HG03097 (cell line): ENCODE measurements around the gene KRT80.

ENCODE experiments used
- ATAC-seq: cut with Tn5 transposase; IDR thresholded peaks from one replicate; pipeline ENCODE4 v1.9.1; 2021; ENCODE audit not compliant: unreplicated experiment, low FRiP score

The KRT80 gene

DNA sequence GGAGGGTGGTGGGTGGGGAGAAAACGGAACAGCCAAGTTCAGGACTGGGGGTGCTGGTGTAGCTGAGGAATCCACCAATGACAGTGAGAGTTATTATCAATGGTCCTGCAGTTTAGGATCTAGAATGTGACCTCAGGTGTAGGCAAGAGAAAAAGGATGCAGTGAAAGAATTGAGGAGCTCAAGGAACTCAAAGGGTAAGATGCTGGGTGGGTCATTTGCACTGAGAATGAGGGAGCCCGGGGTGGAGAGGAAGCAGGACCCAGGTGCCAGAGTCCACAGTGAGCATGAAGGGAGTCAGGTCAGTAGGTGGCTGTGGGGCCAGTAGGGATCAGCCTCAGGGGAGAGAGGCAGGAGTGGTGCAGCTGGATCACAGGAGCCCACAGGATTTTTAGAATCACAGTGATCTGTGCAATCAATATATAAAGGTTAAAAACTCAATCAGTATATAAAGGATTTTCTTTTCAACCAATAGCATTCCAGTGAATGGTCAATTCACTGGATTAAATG is 38.1 kb upstream of the KRT80 start:
- no peak for ATAC-seq

DNA sequence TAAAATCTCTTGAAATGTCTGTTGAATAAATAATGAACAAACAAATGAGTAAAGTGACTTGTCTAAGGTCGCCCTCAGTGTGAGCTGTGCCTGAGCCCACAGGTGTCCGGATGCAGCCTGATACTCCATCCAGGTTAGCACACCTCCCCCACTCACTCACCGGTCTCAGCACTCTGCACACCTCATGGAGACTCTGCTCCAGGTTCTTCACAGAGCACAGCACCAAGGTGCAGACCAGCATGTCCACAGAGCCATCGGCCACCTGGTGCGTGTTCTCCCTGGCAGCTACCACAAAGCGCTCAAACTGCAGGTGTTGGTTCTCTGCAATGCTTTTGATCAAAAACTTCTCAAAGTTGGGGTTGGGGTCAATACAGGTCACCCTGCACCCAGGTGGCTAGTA is 37.1 kb upstream of the KRT80 start:
- no peak for ATAC-seq

DNA sequence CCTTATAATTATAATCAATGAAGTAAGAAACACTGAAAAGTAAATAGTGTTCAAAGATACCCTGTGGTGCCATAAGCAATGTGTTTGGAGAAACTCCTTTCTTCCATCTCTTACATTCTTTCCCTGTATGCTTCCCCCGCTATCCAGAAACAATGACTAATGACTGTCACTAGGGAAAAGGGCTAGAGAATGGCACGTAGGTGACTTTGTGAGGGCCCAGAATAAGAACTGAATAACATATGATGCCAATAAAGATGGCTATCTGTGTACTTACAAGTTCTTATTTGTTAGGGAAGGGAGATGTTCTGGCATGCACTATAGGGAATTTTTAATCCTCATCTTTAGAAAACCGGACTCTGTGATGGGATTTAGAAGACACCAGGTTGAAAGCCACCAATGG is 36.6 kb upstream of the KRT80 start:
- no peak for ATAC-seq

GRCh38 chr12:52227606-52228166 is 35.9 kb upstream of the KRT80 start:
- no peak for ATAC-seq

DNA sequence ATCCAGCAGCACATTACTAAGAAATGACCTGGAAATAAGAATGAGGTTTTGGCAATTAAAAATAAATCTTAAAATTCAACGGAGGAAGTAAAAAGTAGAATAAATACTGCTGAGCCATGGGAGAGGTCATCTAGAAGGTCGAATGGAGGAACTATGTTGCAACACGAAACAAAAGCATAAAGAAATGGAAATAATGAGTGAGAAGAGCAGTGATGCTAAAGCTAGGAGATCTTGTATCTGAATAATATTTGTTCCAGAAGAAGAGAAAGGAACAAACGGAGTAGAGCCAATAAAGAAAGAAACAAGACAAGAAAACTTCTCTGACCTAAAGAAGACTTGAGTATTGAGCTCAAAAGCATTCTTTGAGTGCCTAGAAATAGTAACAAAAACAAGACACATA is 34.6 kb upstream of the KRT80 start:
- no peak for ATAC-seq

GRCh38 chr12:52225752-52226151 is 33.9 kb upstream of the KRT80 start:
- no peak for ATAC-seq

DNA sequence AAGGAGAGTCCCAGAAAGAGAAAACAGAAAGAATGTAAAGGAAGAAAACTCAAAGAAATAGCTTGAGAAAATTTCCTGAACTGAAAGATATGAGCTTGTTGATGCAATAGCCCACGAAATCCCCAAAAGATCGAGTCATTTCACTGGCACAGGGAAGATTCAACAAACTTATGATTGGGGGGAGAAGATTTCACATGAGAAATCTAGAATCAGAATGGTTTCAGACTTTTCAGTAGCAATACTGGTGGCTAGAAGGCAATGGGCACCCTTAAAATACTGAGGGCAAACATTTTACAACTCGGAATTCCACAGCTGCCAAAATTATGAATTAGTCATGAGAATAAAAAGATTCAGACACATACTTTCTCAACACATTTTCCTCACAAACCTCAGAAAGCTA is 32.3 kb upstream of the KRT80 start:
- ATAC-seq = no peak

- no peak for ATAC-seq
These were observed 31.7 kb upstream of the KRT80 start for GRCh38 chr12:52223406-52224039.

GRCh38 chr12:52222692-52223091 is 30.9 kb upstream of the KRT80 start:
- no peak for ATAC-seq

DNA sequence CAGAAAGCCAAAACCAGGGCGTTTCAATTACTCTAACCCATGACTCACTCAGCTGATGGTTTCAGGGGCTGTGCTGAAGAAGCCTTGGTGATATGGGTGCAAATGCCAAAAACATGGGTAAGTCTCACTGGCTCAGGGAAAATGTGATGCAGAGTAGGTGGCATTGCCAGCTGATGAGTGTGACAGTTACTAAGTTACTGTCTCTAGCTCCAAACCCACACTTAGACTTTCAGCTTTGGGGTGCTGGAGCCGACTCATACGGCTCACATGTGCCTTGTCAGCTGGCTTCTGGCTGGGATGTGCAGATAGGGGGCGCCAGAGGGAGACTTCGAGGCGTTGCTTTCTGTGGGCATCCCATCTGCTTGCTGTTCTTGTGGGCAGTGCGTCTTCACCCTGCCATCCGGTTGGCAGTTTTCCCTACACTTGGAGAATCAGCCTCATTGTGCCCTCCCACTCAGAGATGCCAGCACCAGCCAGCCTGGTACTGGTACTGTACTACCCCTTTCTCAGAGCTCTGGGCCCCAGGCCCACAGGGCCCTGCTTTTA is 30.2 kb upstream of the KRT80 start:
- ATAC-seq = no peak

DNA sequence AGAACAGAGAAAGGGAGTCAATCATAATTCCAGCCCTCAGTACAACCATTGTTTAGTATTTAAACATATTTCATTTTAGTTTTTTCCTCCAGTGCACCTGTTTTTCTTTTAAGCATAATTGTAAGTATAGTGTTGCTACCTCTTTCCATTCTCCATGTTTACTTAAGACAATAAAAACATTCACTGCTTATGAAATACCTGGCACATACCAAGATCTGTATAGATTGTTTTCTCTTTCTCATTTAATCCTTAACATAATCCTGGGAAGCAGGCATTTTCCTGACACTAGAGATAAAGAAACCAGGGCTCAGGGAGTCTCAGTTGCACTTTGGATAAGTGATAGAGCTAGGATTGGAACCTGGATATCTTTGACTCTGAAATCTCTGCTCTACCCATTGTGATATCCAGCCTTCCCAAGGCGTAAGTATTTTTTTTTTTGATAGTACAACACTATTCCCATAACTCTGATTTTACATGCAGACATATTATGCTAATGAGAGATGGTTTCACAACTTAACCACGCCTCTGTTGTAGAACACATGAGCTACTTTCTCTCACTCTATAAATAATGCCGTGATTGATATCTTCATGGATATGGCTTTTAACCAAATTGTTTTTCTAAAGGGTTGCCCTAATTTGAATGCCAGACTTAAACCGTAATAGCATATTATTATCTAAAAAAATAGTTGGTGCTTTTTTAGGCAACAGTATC is 29.4 kb upstream of the KRT80 start:
- no peak for ATAC-seq

- ATAC-seq = no peak
These were observed 28.7 kb upstream of the KRT80 start for GRCh38 chr12:52220477-52220876.

DNA sequence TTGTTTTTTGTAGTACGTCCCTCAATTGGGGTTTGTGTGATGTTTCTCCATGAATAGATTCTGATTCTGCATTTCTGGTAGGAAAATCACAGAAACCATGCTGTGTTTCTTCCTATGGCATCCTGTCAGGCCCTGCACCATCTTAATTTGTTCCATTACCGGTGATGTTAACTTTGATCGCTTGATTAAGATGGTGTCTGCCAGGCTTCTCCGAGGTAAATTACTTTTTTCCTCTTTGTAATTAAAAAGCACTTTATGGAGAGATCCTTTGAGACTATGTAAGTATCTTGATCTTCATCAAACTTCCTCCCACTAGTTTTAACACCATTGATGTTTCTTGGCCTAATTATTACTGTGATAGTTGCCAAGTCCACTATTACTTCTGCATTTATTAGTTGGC is 26.2 kb upstream of the KRT80 start:
- ATAC-seq = no peak

- no peak for ATAC-seq
These were observed 25.4 kb upstream of the KRT80 start for GRCh38 chr12:52217223-52217622.

DNA sequence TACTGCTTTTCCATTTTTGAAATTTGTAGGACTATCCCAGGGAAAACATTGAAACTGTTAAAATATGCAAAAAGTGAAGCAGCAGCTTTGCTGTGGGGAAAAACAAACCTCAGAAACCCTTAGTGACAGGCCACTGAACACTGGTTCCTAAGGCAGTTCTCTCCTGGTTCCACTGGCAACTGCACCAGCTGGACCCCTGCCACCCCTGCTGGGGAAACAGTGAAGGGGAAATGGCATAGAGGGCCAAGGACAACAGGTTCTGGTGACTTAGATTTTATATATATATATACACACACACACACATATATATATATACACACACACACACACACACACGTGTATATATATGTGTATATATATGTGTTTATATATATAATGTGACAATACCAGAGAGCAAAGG is 25.0 kb upstream of the KRT80 start:
- ATAC-seq = no peak

DNA sequence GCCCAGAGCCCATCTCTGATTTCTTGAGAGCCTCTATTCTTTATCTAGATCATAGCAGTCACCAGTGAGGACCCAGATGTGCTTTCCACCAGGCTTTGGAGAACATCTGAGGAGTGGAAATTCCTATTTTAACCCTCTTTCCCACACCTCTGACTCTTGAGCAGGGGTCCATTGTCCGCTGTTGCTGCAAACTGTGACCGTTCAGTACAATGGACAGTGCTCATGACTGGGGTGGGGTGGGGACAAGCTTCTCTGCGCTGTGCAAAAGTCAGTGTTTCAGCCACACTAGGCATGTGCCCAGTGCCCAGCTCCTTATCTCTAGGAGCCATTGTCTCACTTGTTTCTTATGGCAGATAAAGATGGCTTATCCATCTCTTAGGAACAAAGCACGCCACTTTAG is 24.3 kb upstream of the KRT80 start:
- ATAC-seq = no peak

- no peak for ATAC-seq
These were observed 23.8 kb upstream of the KRT80 start for GRCh38 chr12:52215587-52216031.

DNA sequence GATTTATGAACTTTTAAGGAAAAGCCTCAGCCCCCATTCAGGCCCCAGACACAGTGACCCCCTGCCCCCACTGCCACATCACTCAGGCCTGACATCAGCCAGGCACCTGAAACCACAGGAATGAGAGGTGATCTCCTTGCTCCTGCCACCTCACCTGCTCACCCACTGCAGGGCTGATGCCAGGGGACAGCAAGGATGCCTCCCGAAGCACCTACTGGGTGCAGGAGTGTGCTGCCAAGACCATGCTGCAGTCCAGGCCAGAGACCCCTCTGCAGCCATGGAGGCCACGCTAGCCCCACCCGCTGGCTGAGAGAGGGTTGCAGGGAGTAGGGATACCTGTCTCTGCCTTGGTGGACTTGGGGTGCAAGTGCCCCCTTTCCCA is 22.6 kb upstream of the KRT80 start:
- ATAC-seq = no peak

GRCh38 chr12:52213564-52214420 is 22.0 kb upstream of the KRT80 start:
- no peak for ATAC-seq

- no peak for ATAC-seq
These were observed 21.1 kb upstream of the KRT80 start for GRCh38 chr12:52212701-52213563.
